Measurements from ENCODE around the gene SCGB3A2.
"Not testable (repeated sequence)": the region's sequence is repeated elsewhere in the genome, so short reads cannot be mapped to it uniquely, and the experiment has no call there.

Gene SCGB3A2

GRCh38 chr5:147863454-147864158 lies 14.9 kb upstream of the SCGB3A2 start:
- no peaks in the 10 kb centered on the region for H3K27me3 ChIP-seq (ENCODE audit: insufficient read depth, low read depth, severe bottlenecking)
- no peak overlapping the region for H3K4me3 ChIP-seq (ENCODE audit: low read depth, low read length)
- H3K36me3 ChIP-seq = no peaks in the 10 kb centered on the region
- no peak overlapping the region for H3K27ac ChIP-seq
- DNase-seq = no peak
- no peaks in the 10 kb centered on the region for H3K9me3 ChIP-seq (ENCODE audit: severe bottlenecking)
- no peak for TF ChIP-seq CTCF (IDR thresholded peaks at IDR 0.05; ENCODE audit: low read depth, low read length)

GRCh38 chr5:147869112-147869511 lies 9.4 kb upstream of the SCGB3A2 start:
- Histone ChIP-seq H3K9me3 (ENCODE audit: severe bottlenecking) (no peaks in the 10 kb centered on the region), H3K27ac (no peak overlapping the region), H3K27me3 (ENCODE audit: insufficient read depth, low read depth, severe bottlenecking) (no peaks in the 10 kb centered on the region), H3K4me3 (ENCODE audit: low read depth, low read length) (no peak overlapping the region), H3K36me3 (no peaks in the 10 kb centered on the region)
- no peak for TF ChIP-seq CTCF (IDR thresholded peaks at IDR 0.05; ENCODE audit: low read depth, low read length)
- no peak for DNase-seq

GRCh38 chr5:147869892-147870291 lies 8.6 kb upstream of the SCGB3A2 start:
- not testable (repeated sequence) for H3K27me3 ChIP-seq (ENCODE audit: insufficient read depth, low read depth, severe bottlenecking); H3K27ac ChIP-seq; DNase-seq; H3K9me3 ChIP-seq (ENCODE audit: severe bottlenecking); H3K4me3 ChIP-seq (ENCODE audit: low read depth, low read length); H3K36me3 ChIP-seq

- not testable (repeated sequence) for H3K27me3 ChIP-seq (ENCODE audit: insufficient read depth, low read depth, severe bottlenecking); H3K36me3 ChIP-seq; H3K4me3 ChIP-seq (ENCODE audit: low read depth, low read length); H3K9me3 ChIP-seq (ENCODE audit: severe bottlenecking); H3K27ac ChIP-seq; DNase-seq
Observed at GRCh38 chr5:147871980-147872549, 6.4 kb upstream of the SCGB3A2 start.

- not testable (repeated sequence) for H3K9me3 ChIP-seq (ENCODE audit: severe bottlenecking); H3K27ac ChIP-seq; H3K4me3 ChIP-seq (ENCODE audit: low read depth, low read length); H3K36me3 ChIP-seq; H3K27me3 ChIP-seq (ENCODE audit: insufficient read depth, low read depth, severe bottlenecking)
- DNase-seq = peak; percentile 8
Observed at GRCh38 chr5:147872744-147873435, 5.6 kb upstream of the SCGB3A2 start.

- DNase-seq; H3K9me3 ChIP-seq (ENCODE audit: severe bottlenecking): not testable (repeated sequence)
Observed at GRCh38 chr5:147874118-147874875, 4.2 kb upstream of the SCGB3A2 start.

GRCh38 chr5:147874910-147875367 lies 3.6 kb upstream of the SCGB3A2 start:
- Histone ChIP-seq H3K36me3 (no peaks in the 10 kb centered on the region), H3K4me3 (ENCODE audit: low read depth, low read length) (no peak overlapping the region), H3K9me3 (ENCODE audit: severe bottlenecking) (no peaks in the 10 kb centered on the region), H3K27me3 (ENCODE audit: insufficient read depth, low read depth, severe bottlenecking) (no peaks in the 10 kb centered on the region), H3K27ac (no peak overlapping the region)
- TF ChIP-seq CTCF (IDR thresholded peaks at IDR 0.05; ENCODE audit: low read depth, low read length) = no peak
- no peak for DNase-seq

More at GRCh38 chr5:147874118-147874875, 4.2 kb upstream of the SCGB3A2 start:
- H3K4me3 ChIP-seq (ENCODE audit: low read depth, low read length); H3K36me3 ChIP-seq; H3K27ac ChIP-seq; H3K27me3 ChIP-seq (ENCODE audit: insufficient read depth, low read depth, severe bottlenecking): not testable (repeated sequence)

Measured in WERI-Rb-1 (cell line).